Gastroesophageal sphincter (tissue), 4 donors: Measurements from ENCODE around the gene OR10K1. TPM values are rescaled to one million over a fixed set of nuclear protein-coding genes. Genes with fewer than 3 reads are reported as not detected.

ENCODE experiments used
- ATAC-seq: fragments of 150-250 bp; one replicate; pipeline ENCODE4 v1.9.1; 2016; ENCODE audit warnings: mild to moderate bottlenecking, moderate library complexity
- H3K27ac ChIP-seq, 4 donors: fragments of 200-600 bp; sonication (generic) in 3 of 4; 1 replicate in 3 of 4; 2 replicates in 1 of 4; pipeline ENCODE4 v1.5.1; 2016 to 2019
- H3K27me3 ChIP-seq: fragments of 200-600 bp; sonication (generic); one replicate; pipeline ENCODE4 v1.5.1; 2019
- H3K36me3 ChIP-seq, 2 donors: fragments of 200-600 bp; sonication (generic); one replicate each; pipeline ENCODE4 v1.5.1; 2019; ENCODE audit warnings: control low read depth in 1 of 2
- H3K4me1 ChIP-seq, 3 donors: fragments of 200-600 bp; sonication (generic); 1 replicate in 2 of 3; 2 replicates in 1 of 3; pipeline ENCODE4 v1.5.1; 2016 to 2019; ENCODE audit warnings: control low read depth in 2 of 3
- H3K4me3 ChIP-seq, 2 donors: fragments of 200-600 bp; sonication (generic); one replicate each; pipeline ENCODE4 v1.5.1; 2019; ENCODE audit warnings: mild to moderate bottlenecking in 1 of 2, moderate library complexity in 1 of 2
- H3K9me3 ChIP-seq, 3 donors: fragments of 200-600 bp; sonication (generic); one replicate each; pipeline ENCODE4 v1.5.1; 2017 to 2019; ENCODE audit warnings: control low read depth in 2 of 3
- EP300 ChIP-seq: sonication (generic); formaldehyde crosslinking; IDR thresholded peaks from one replicate; pipeline ENCODE4 v1.6.1; 2017; ENCODE audit warnings: antibody characterized with exemption, mild to moderate bottlenecking
- POLR2A ChIP-seq, 2 donors: fragments of 450-650 bp; IDR thresholded peaks; one replicate each; pipeline ENCODE4 v1.6.1; 2017; ENCODE audit warnings: antibody characterized with exemption in 2 of 2, mild to moderate bottlenecking in 2 of 2, moderate library complexity in 1 of 2
- POLR2AphosphoS5 ChIP-seq: sonication (generic); formaldehyde crosslinking; IDR thresholded peaks from one replicate; pipeline ENCODE4 v1.6.1; 2017; ENCODE audit warnings: antibody characterized with exemption
- WGBS, 2 donors: methylation state at CpG; one replicate each; pipeline ENCODE4 v1.1.5; 2018; ENCODE audit warnings: low coverage in 1 of 2; 5-methylcytosine and 5-hydroxymethylcytosine counted together
- total RNA-seq, 4 donors: library from RNA; depleted of rRNA; stranded (reverse); fragments of >200 nt; gene quantifications; one replicate each; pipeline ENCODE4 v1.1.0, GENCODE V29; 2016
- TF ChIP-seq, protein P1 (sequence below), 4 experiments: fragments of 200-600 bp in 2 of 4; fragments of 450-650 bp in 2 of 4; sonication (generic) in 1 of 4; IDR thresholded peaks; one replicate each; pipeline ENCODE4 v1.5.1; 2017 to 2019; ENCODE audit warnings: antibody characterized with exemption in 4 of 4, mild to moderate bottlenecking in 2 of 4, moderate library complexity in 2 of 4

The OR10K1 gene, protein sequence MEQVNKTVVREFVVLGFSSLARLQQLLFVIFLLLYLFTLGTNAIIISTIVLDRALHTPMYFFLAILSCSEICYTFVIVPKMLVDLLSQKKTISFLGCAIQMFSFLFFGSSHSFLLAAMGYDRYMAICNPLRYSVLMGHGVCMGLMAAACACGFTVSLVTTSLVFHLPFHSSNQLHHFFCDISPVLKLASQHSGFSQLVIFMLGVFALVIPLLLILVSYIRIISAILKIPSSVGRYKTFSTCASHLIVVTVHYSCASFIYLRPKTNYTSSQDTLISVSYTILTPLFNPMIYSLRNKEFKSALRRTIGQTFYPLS
- total RNA-seq: not detected

DNA sequence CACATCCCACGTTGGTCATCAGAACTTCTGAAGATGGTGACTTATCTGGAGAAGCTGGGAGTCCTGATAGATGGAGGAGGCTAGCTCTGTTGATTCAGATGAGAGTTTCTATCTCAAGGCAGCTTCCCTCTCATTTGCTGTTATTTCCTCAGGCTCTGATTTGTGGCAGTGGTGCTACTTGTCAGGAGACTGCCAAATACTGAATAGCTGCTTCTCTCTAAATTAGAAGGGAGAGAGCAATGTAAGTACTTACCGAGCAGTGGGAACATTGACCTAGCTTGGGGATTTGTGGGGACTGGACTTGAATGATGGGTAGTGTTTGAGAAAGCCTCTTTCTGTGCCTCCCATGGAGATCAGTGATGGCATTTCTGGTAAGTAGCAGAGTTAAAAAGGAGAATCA lies at the start of gene OR10K1:
TSS of gene OR10K1 (plus strand) at position 301 of the 400 bp plus-strand sequence. CDS start 3,728 bp downstream, outside the sequence.
- ATAC-seq: no peak
- WGBS, 2 donors: 17 to 75% methylated on average over 1 to 2 of the region's 2 CpGs
- TF ChIP-seq POLR2A (IDR thresholded peaks at IDR 0.05) (no peak), POLR2AphosphoS5 (no peak), EP300 (no peak)
- TF ChIP-seq, protein P1, sequence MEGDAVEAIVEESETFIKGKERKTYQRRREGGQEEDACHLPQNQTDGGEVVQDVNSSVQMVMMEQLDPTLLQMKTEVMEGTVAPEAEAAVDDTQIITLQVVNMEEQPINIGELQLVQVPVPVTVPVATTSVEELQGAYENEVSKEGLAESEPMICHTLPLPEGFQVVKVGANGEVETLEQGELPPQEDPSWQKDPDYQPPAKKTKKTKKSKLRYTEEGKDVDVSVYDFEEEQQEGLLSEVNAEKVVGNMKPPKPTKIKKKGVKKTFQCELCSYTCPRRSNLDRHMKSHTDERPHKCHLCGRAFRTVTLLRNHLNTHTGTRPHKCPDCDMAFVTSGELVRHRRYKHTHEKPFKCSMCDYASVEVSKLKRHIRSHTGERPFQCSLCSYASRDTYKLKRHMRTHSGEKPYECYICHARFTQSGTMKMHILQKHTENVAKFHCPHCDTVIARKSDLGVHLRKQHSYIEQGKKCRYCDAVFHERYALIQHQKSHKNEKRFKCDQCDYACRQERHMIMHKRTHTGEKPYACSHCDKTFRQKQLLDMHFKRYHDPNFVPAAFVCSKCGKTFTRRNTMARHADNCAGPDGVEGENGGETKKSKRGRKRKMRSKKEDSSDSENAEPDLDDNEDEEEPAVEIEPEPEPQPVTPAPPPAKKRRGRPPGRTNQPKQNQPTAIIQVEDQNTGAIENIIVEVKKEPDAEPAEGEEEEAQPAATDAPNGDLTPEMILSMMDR (IDR thresholded peaks at IDR 0.05): no peak

DNA sequence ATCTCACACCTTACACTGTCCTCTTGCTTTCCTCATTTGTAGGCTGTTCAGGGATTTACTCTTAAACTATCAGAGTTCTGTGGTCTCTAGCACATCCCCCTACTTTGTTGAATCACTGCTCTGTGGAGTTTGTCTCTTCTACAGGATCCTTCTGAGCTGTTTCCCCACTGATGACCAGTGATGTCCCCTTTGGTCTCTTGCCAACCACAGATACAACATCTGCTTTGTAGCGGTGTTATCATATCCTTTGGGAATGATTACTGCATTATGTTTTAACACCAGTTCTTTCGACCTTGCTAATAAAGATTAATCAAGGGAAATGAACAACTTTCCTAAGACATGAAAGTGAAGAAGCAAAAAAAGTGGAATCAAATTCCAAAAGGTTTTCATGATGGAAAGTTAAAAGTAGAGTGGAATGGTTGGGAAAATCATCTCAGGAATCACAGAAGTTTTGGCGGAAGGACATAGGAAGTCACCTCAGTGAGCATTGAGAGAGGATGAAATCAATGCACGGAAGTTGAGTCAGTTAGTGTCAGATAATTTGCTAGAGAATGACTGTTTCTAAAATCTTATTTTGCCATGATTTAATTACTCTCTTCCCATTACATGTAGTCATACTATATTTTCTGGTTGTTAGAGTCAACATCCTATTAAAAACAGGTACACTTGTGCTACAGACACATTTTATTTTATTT lies 46.8 kb upstream of the OR10K1 start:
- ATAC-seq: no peak
- TF ChIP-seq, protein P1 (IDR thresholded peaks at IDR 0.05): no peak
- TF ChIP-seq EP300 (no peak), POLR2A (IDR thresholded peaks at IDR 0.05) (no peak), POLR2AphosphoS5 (no peak)
- no peaks in the 10 kb centered on the region for H3K27me3 ChIP-seq
- no peaks in the 10 kb centered on the region for H3K36me3 ChIP-seq
- H3K9me3 ChIP-seq: no peaks in the 10 kb centered on the region
- WGBS, 2 donors: 78 to 83% methylated on average over 3 to 4 of the region's 4 CpGs
- H3K27ac ChIP-seq: no peak overlapping the region
- H3K4me1 ChIP-seq: no peaks in the 10 kb centered on the region
- no peak overlapping the region for H3K4me3 ChIP-seq

More for the DNA sequence above, at the start of gene OR10K1:
- no peaks in the 10 kb centered on the region for H3K9me3 ChIP-seq
- H3K4me1 ChIP-seq: no peaks in the 10 kb centered on the region
- H3K27me3 ChIP-seq: no peaks in the 10 kb centered on the region
- no peak within 1 kb of the TSS for H3K27ac ChIP-seq
- H3K36me3 ChIP-seq: no peaks in the 10 kb centered on the region
- no peak within 1 kb of the TSS for H3K4me3 ChIP-seq

DNA sequence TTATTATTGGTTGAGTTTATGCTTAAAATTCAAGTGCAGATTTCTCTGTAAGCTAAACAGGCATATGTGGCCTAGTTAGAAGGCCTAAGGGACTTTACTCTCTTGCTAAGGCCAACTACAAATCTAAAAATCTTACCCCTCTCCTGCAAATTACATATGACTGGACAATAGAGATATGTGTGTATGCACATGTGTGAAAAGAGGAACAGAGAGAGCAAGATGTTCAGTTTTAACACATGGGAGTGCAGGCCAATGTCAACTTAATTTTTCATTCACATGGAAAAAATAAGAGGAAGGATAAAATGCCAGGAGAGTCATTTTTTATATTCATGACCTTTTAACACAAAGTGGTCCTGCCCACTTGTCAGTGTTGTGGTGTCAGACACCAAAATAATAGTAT lies 44.0 kb upstream of the OR10K1 start:
- TF ChIP-seq POLR2AphosphoS5: no peak
- no peak for TF ChIP-seq EP300
- no peak for TF ChIP-seq POLR2A (IDR thresholded peaks at IDR 0.05)
- TF ChIP-seq, protein P1 (IDR thresholded peaks at IDR 0.05): no peak
- H3K27me3 ChIP-seq: no peaks in the 10 kb centered on the region
- H3K9me3 ChIP-seq: no peaks in the 10 kb centered on the region
- H3K36me3 ChIP-seq: no peaks in the 10 kb centered on the region
- no peak overlapping the region for H3K4me3 ChIP-seq
- H3K4me1 ChIP-seq: no peaks in the 10 kb centered on the region
- no peak for ATAC-seq
- H3K27ac ChIP-seq: no peak overlapping the region

DNA sequence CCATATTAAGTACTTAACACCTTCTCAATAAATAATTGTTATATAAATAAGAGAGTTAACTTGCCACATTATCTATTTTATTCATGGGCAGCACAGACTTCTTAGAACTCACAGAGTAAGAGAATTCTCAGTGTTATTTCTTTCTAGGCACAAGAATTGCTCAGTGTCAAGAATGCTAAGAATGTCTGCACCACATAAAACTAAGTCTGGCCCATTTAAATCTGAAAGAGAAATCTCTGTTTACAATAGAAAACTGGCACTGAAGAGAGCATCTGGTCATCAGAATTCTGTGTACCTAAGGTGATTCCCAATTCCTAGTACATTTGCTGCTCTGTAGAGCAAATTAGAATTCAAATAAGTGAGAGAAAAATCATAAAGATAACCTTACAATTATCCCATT lies 39.4 kb upstream of the OR10K1 start:
- peaks cover 0 to 3% (median 0%) of the 10 kb centered on the region in 3 donors for H3K9me3 ChIP-seq
- no peaks in the 10 kb centered on the region for H3K4me1 ChIP-seq
- no peak overlapping the region for H3K27ac ChIP-seq
- H3K36me3 ChIP-seq: no peaks in the 10 kb centered on the region
- TF ChIP-seq POLR2A (IDR thresholded peaks at IDR 0.05) (no peak), EP300 (no peak), POLR2AphosphoS5 (no peak)
- TF ChIP-seq, protein P1 (IDR thresholded peaks at IDR 0.05): no peak
- no peak overlapping the region for H3K4me3 ChIP-seq
- no peaks in the 10 kb centered on the region for H3K27me3 ChIP-seq
- no peak for ATAC-seq

DNA sequence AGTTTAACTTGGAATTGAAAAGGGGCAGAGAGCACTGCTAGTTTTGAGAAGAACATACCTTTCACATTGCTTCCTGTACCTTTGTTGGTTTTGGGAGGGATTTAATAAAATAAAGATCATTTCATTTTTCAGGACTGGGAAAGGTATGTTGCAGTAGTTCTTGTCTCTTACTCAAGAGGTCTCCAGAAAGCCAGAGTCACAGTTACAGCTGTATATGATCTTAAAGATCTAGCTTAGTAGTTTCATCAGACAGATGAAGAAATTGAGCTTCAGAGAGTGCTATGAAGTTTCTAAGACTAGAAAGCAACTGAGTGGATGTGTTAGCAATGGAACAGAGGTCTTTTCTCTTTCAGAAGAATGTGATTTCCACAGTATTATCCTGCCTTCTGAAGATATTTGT lies 36.6 kb upstream of the OR10K1 start:
- Histone ChIP-seq H3K9me3 (peaks cover 0 to 15% (median 0%) of the 10 kb centered on the region in 3 donors), H3K27me3 (no peaks in the 10 kb centered on the region), H3K27ac (no peak overlapping the region), H3K4me1 (no peaks in the 10 kb centered on the region), H3K4me3 (no peak overlapping the region), H3K36me3 (no peaks in the 10 kb centered on the region)
- ATAC-seq: no peak
- TF ChIP-seq, protein P1 (IDR thresholded peaks at IDR 0.05): no peak
- TF ChIP-seq EP300: no peak
- TF ChIP-seq POLR2AphosphoS5: no peak
- TF ChIP-seq POLR2A (IDR thresholded peaks at IDR 0.05): no peak
